Panc1 (cell line): Measurements from ENCODE around the gene CHCHD6. TPM values are rescaled to one million over a fixed set of nuclear protein-coding genes. Genes with fewer than 3 reads are reported as not detected.

ENCODE experiments used
- ATAC-seq: fragments of 200-7000 bp; cut with Tn5 transposase; 2 replicates; pipeline ENCODE4 v1.9.1; 2020; ENCODE audit warnings: mild to moderate bottlenecking, moderate library complexity
- BruUV-seq: library from RNA; stranded (reverse); fragments of 400-500 nt; replicated peaks from 2 replicates; lab custom pipeline; 2021; lab: Mats Ljungman, UMichigan
- CTCF ChIA-PET: fragments of 300-600 bp; sonication (Branson Sonifier 250); formaldehyde crosslinking; loops from one replicate; lab custom pipeline; 2022; ENCODE audit warnings: antibody characterized with exemption; lab: Charles Lee
- POLR2A ChIA-PET: fragments of 300-600 bp; sonication (Branson Sonifier 250); formaldehyde crosslinking; loops from one replicate; lab custom pipeline; 2022; ENCODE audit warnings: antibody characterized with exemption; lab: Charles Lee
- DNase-seq: peaks from one replicate; pipeline ENCODE4 v3.0.0-alpha.2; 2010; ENCODE audit warnings: low read depth, low spot score
- H3K27ac ChIP-seq: 2 replicates; pipeline ENCODE4 v1.5.1; 2011; ENCODE audit warnings: mild to moderate bottlenecking, low read length, inconsistent platforms
- H3K27me3 ChIP-seq: fragments of 200-500 bp; sonication (Bioruptor generic); 2 replicates; pipeline ENCODE4 v1.6.0; 2014; ENCODE audit warnings: low read length, inconsistent platforms; ENCODE audit not compliant: control insufficient read depth, insufficient read depth
- H3K36me3 ChIP-seq: fragments of 200-500 bp; sonication (Bioruptor generic); 2 replicates; pipeline ENCODE4 v1.5.1; 2014; ENCODE audit warnings: inconsistent platforms, mild to moderate bottlenecking, low read length, moderate library complexity; ENCODE audit not compliant: control insufficient read depth, insufficient read depth
- H3K4me1 ChIP-seq: 2 replicates; pipeline ENCODE4 v1.5.1; 2011; ENCODE audit warnings: inconsistent platforms, mild to moderate bottlenecking, low read length, moderate library complexity; ENCODE audit not compliant: control insufficient read depth, insufficient read depth
- H3K4me3 ChIP-seq, 2 experiments: 2 replicates each; pipeline ENCODE4 v1.5.1; 2011 to 2012; ENCODE audit warnings: low read depth in 2 of 2, low read length in 2 of 2, mild to moderate bottlenecking in 2 of 2, inconsistent platforms in 1 of 2, moderate library complexity in 1 of 2
- H3K9me3 ChIP-seq: fragments of 200-500 bp; sonication (Bioruptor generic); 2 replicates; pipeline ENCODE4 v1.5.1; 2014; ENCODE audit warnings: low read depth, mild to moderate bottlenecking, inconsistent platforms, low read length, moderate library complexity; ENCODE audit not compliant: control insufficient read depth, insufficient read depth
- POLR2AphosphoS5 ChIP-seq: IDR thresholded peaks from 2 replicates; pipeline ENCODE4 v1.6.1; 2012; ENCODE audit warnings: mild to moderate bottlenecking, low read depth, low read length, moderate library complexity
- SIN3A ChIP-seq: IDR thresholded peaks from 2 replicates; pipeline ENCODE4 v1.6.1; 2012; ENCODE audit warnings: low read depth, mild to moderate bottlenecking, low read length, moderate library complexity, borderline replicate concordance; ENCODE audit not compliant: insufficient read depth
- TCF7L2 ChIP-seq: IDR thresholded peaks from 2 replicates; pipeline ENCODE4 v1.6.1; 2011; ENCODE audit warnings: mild to moderate bottlenecking, low read depth, low read length, inconsistent platforms
- in situ Hi-C: cut with HindIII; loops from 2 replicates; pipeline ENCODE4 v1.10.0; 2016; ENCODE audit warnings: low sequenced_read_pairs, low pct_unique_long_range_greater_than_20kb
- intact Hi-C: fragments of 100-400 bp; cut with micrococcal nuclease; formaldehyde crosslinking; loops from one replicate; pipeline ENCODE4 v1.10.0; 2022; ENCODE audit not compliant: unreplicated experiment
- total RNA-seq: library from RNA; stranded (reverse); gene quantifications from one replicate; pipeline ENCODE4 v1.2.1, GENCODE V29; 2021; ENCODE audit not compliant: unreplicated experiment
- TF ChIP-seq, protein P1 (sequence below): fragments of 450-650 bp; IDR thresholded peaks from 2 replicates; pipeline ENCODE4 v1.5.1; 2017; ENCODE audit warnings: mild to moderate bottlenecking
- TF ChIP-seq, protein P2 (sequence below), 2 experiments: IDR thresholded peaks; 2 replicates each; pipeline ENCODE4 v1.6.1; 2011 to 2012; ENCODE audit warnings: low read depth in 2 of 2, control low read depth in 1 of 2, low read length in 1 of 2, mild to moderate bottlenecking in 1 of 2, moderate library complexity in 1 of 2; ENCODE audit not compliant: insufficient read depth in 1 of 2

CHCHD6 gene
- total RNA-seq, 1 experiment from 2014 or later = 31.5 TPM

GRCh38 chr3:126836220-126836860 lies 132.3 kb downstream of the CHCHD6 start:
- Histone ChIP-seq H3K4me3 (no peak overlapping the region), H3K36me3 (no peaks in the 10 kb centered on the region), H3K27ac (peak overlapping the region; percentile 62; the same call in 1 of the 2 replicates), H3K4me1 (peaks cover 23% of the 10 kb centered on the region), H3K9me3 (no peaks in the 10 kb centered on the region), H3K27me3 (no peaks in the 10 kb centered on the region)
- CTCF ChIA-PET = interaction anchor here (0.7 to 1.6 kb wide), 3 partner anchors 9 to 157 kb away, joined by 3 to 7 read pairs (median 3); no protein-coding TSS in a partner anchor
- no peak for TF ChIP-seq POLR2AphosphoS5
- TF ChIP-seq, protein P1, sequence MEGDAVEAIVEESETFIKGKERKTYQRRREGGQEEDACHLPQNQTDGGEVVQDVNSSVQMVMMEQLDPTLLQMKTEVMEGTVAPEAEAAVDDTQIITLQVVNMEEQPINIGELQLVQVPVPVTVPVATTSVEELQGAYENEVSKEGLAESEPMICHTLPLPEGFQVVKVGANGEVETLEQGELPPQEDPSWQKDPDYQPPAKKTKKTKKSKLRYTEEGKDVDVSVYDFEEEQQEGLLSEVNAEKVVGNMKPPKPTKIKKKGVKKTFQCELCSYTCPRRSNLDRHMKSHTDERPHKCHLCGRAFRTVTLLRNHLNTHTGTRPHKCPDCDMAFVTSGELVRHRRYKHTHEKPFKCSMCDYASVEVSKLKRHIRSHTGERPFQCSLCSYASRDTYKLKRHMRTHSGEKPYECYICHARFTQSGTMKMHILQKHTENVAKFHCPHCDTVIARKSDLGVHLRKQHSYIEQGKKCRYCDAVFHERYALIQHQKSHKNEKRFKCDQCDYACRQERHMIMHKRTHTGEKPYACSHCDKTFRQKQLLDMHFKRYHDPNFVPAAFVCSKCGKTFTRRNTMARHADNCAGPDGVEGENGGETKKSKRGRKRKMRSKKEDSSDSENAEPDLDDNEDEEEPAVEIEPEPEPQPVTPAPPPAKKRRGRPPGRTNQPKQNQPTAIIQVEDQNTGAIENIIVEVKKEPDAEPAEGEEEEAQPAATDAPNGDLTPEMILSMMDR = peak; percentile 20; the same call in 1 of the 2 replicates
- intact Hi-C loops = no loop called here
- in situ Hi-C loops = no loop called here
- BruUV-seq = no TSS peak
- POLR2A ChIA-PET = no interaction called here
- no peak; the same call in 1 of the 2 replicates for ATAC-seq
- no peak for DNase-seq

DNA sequence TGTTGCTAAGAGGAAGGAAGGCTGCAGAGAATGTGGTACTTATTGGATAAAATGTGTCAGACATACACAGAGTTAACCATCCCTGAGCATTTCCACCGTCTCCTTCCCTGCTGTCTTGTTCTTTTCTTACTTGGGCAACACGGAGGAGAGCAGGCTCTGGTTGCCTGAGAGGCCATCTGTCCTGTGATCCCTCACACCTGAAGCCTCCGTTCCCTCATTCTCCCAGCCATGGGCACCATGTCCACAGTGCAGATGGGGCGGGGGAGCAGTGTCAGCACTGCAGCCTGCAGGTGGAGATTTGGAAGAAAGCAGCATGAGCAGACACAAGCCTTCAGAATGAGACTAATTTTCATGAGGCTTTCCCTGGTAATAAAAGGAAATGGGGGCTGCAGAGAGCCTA lies 133.7 kb downstream of the CHCHD6 start:
- H3K9me3 ChIP-seq = no peaks in the 10 kb centered on the region
- H3K27ac ChIP-seq = no peak overlapping the region
- ATAC-seq = no peak
- in situ Hi-C loops = no loop called here
- no peaks in the 10 kb centered on the region for H3K27me3 ChIP-seq
- no peak overlapping the region for H3K4me3 ChIP-seq
- ChIA-PET CTCF (no interaction called here), POLR2A (no interaction called here)
- H3K36me3 ChIP-seq = no peaks in the 10 kb centered on the region
- peaks cover 23% of the 10 kb centered on the region for H3K4me1 ChIP-seq
- no peak for DNase-seq
- intact Hi-C loops = no loop called here
- TF ChIP-seq, protein P1 = no peak
- no peak for TF ChIP-seq TCF7L2
- TF ChIP-seq, protein P2, sequence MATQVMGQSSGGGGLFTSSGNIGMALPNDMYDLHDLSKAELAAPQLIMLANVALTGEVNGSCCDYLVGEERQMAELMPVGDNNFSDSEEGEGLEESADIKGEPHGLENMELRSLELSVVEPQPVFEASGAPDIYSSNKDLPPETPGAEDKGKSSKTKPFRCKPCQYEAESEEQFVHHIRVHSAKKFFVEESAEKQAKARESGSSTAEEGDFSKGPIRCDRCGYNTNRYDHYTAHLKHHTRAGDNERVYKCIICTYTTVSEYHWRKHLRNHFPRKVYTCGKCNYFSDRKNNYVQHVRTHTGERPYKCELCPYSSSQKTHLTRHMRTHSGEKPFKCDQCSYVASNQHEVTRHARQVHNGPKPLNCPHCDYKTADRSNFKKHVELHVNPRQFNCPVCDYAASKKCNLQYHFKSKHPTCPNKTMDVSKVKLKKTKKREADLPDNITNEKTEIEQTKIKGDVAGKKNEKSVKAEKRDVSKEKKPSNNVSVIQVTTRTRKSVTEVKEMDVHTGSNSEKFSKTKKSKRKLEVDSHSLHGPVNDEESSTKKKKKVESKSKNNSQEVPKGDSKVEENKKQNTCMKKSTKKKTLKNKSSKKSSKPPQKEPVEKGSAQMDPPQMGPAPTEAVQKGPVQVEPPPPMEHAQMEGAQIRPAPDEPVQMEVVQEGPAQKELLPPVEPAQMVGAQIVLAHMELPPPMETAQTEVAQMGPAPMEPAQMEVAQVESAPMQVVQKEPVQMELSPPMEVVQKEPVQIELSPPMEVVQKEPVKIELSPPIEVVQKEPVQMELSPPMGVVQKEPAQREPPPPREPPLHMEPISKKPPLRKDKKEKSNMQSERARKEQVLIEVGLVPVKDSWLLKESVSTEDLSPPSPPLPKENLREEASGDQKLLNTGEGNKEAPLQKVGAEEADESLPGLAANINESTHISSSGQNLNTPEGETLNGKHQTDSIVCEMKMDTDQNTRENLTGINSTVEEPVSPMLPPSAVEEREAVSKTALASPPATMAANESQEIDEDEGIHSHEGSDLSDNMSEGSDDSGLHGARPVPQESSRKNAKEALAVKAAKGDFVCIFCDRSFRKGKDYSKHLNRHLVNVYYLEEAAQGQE (IDR thresholded peaks at IDR 0.05; ENCODE audit: insufficient read depth in 1 of 2, low read depth in 2 of 2, low read length in 1 of 2) = no peak
- TF ChIP-seq SIN3A = no peak
- no peak for TF ChIP-seq POLR2AphosphoS5
- BruUV-seq = no TSS peak
